Fibroblast of lung (primary cell): ENCODE data around the gene NMRAL1. TPM values are rescaled to one million over a fixed set of nuclear protein-coding genes. Genes with fewer than 3 reads are reported as not detected.

Source experiments
- DNase-seq, 2 donors: peaks; one replicate each; pipeline versions ENCODE4 v3.0.0 to v3.0.0-alpha.2; 2010; ENCODE audit warnings: low read depth in 2 of 2
- H2AFZ ChIP-seq: 2 replicates; pipeline ENCODE4 v1.5.1; 2012; ENCODE audit warnings: low read length, control low read depth, inconsistent platforms
- H3K27ac ChIP-seq: 2 replicates; pipeline ENCODE4 v1.5.1; 2011; ENCODE audit warnings: low read length, control low read depth; ENCODE audit not compliant: insufficient read depth
- H3K27me3 ChIP-seq: 2 replicates; pipeline ENCODE4 v1.5.1; 2011; ENCODE audit warnings: mild to moderate bottlenecking, low read length; ENCODE audit not compliant: control insufficient read depth, insufficient read depth
- H3K36me3 ChIP-seq: 2 replicates; pipeline ENCODE4 v1.5.1; 2011; ENCODE audit warnings: low read length; ENCODE audit not compliant: control insufficient read depth, insufficient read depth
- H3K4me1 ChIP-seq: 2 replicates; pipeline ENCODE4 v1.5.1; 2011; ENCODE audit warnings: low read length; ENCODE audit not compliant: control insufficient read depth, insufficient read depth; ENCODE audit errors: extremely low read depth
- H3K4me2 ChIP-seq: 2 replicates; pipeline ENCODE4 v1.5.1; 2011; ENCODE audit warnings: low read length, control low read depth; ENCODE audit not compliant: insufficient read depth; ENCODE audit errors: extremely low read depth
- H3K4me3 ChIP-seq, 4 experiments: fragments of 200-600 bp in 1 of 4; sonication (generic) in 1 of 4; replicated peaks in 1 of 4; 2 replicates each; pipeline ENCODE4 v1.5.1; 2011 to 2016; ENCODE audit warnings: low read length in 4 of 4, low read depth in 3 of 4, mild to moderate bottlenecking in 3 of 4, control low read depth in 2 of 4, inconsistent platforms in 1 of 4, mixed read lengths in 1 of 4; ENCODE audit not compliant: insufficient read depth in 1 of 4; ENCODE audit errors: control extremely low read depth in 1 of 4
- H3K79me2 ChIP-seq: 2 replicates; pipeline ENCODE4 v1.5.1; 2012; ENCODE audit warnings: mild to moderate bottlenecking, low read length, inconsistent platforms; ENCODE audit not compliant: control insufficient read depth, insufficient read depth
- H3K9ac ChIP-seq: 2 replicates; pipeline ENCODE4 v1.5.1; 2011; ENCODE audit warnings: mild to moderate bottlenecking, low read length, control low read depth; ENCODE audit not compliant: insufficient read depth
- H3K9me3 ChIP-seq: 2 replicates; pipeline ENCODE4 v1.5.1; 2012; ENCODE audit warnings: low read depth, low read length; ENCODE audit not compliant: control insufficient read depth, insufficient read depth
- H4K20me1 ChIP-seq: 2 replicates; pipeline ENCODE4 v1.5.1; 2011; ENCODE audit warnings: low read length; ENCODE audit not compliant: control insufficient read depth, insufficient read depth; ENCODE audit errors: extremely low read depth
- EZH2 ChIP-seq: IDR thresholded peaks from 2 replicates; pipeline ENCODE4 v1.5.1; 2012; ENCODE audit warnings: low read length, control low read depth, mild to moderate bottlenecking; ENCODE audit errors: missing control alignments
- polyA plus RNA-seq, 2 donors: library from polyadenylated mRNA; depleted of rRNA in 1 of 2; stranded (reverse) in 1 of 2; unstranded in 1 of 2; fragments of >200 nt; gene quantifications; 2 replicates each; pipeline ENCODE4 v1.2.1, GENCODE V29; 2011 to 2012; ENCODE audit warnings: missing spikeins in 1 of 2
- total RNA-seq: library from RNA; depleted of rRNA; stranded (reverse); fragments of >200 nt; gene quantifications from 2 replicates; pipeline ENCODE4 v1.2.1, GENCODE V29; 2014
- TF ChIP-seq, protein P1 (sequence below), 2 donors: IDR thresholded peaks in 1 of 2; conservative IDR thresholded peaks in 1 of 2; 1 replicate in 1 of 2; 2 replicates in 1 of 2; pipeline ENCODE4 v1.5.1; 2011 to 2012; ENCODE audit warnings: low read length in 2 of 2, control low read depth in 1 of 2, inconsistent platforms in 1 of 2, low read depth in 1 of 2, mild to moderate bottlenecking in 1 of 2

NMRAL1 gene
- total and polyA plus RNA-seq, 2 donors (not counting 1 experiment from before 2014, with no cell fraction given), result 33.6 to 73.5 TPM

DNA sequence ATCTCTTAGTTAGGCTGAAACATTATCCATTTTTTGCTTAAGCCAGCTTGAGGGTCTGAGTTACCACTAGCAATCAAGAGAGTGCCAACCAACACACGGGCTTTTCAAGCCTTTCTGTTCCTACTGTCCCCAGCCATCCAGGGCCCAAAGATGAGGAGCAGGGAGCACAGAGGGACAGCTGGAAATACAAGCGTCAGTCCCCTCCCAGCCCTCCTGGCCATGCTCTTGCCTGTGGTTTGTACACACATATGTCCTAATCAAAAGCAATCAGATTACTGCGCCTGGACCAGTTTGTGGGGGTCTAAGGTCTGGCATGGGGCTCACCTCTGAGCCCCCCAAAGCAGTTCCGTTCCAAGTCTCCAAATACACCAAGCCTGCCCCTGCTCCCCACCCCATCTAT lies 61.6 kb downstream of the NMRAL1 start:
- H3K4me1 ChIP-seq, result peaks cover 27% of the 10 kb centered on the region
- H3K9me3 ChIP-seq, result no peaks in the 10 kb centered on the region
- H2AFZ ChIP-seq, result no peak overlapping the region
- no peaks in the 10 kb centered on the region for H3K27me3 ChIP-seq
- no peak overlapping the region for H3K27ac ChIP-seq
- H3K36me3 ChIP-seq, result no peaks in the 10 kb centered on the region
- H3K79me2 ChIP-seq, result peaks cover 23% of the 10 kb centered on the region
- H3K4me2 ChIP-seq, result no peak overlapping the region
- no peak for TF ChIP-seq EZH2
- TF ChIP-seq, protein P1, sequence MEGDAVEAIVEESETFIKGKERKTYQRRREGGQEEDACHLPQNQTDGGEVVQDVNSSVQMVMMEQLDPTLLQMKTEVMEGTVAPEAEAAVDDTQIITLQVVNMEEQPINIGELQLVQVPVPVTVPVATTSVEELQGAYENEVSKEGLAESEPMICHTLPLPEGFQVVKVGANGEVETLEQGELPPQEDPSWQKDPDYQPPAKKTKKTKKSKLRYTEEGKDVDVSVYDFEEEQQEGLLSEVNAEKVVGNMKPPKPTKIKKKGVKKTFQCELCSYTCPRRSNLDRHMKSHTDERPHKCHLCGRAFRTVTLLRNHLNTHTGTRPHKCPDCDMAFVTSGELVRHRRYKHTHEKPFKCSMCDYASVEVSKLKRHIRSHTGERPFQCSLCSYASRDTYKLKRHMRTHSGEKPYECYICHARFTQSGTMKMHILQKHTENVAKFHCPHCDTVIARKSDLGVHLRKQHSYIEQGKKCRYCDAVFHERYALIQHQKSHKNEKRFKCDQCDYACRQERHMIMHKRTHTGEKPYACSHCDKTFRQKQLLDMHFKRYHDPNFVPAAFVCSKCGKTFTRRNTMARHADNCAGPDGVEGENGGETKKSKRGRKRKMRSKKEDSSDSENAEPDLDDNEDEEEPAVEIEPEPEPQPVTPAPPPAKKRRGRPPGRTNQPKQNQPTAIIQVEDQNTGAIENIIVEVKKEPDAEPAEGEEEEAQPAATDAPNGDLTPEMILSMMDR (conservative IDR thresholded peaks at IDR 0.05 in 1 of 2, IDR thresholded peaks at IDR 0.05 in 1 of 2; ENCODE audit: low read depth in 1 of 2, low read length in 2 of 2), result no peak
- H4K20me1 ChIP-seq, result no peaks in the 10 kb centered on the region
- no peak for DNase-seq
- H3K9ac ChIP-seq, result no peak overlapping the region
- H3K4me3 ChIP-seq, result no peak overlapping the region

DNA sequence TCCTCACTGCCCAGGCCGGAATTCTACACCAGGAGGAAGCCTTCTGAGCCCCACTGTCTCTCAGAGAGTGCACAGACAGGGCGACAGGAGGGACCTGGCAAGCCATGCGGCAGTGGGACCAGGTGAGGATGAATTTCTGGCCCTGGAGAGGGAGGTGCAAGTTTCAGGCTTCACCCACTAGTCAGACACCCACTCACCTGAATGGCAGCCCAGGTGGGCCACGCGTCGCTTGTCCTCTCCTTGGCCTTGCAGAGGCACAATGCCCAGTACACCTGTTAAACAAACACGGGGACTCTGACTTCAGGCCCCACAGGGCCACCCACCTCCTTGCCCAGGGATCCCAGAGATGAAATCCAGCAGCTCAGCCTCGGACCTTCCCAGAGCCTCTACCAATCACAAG lies 62.3 kb downstream of the NMRAL1 start:
- Histone ChIP-seq H4K20me1 (no peaks in the 10 kb centered on the region), H3K79me2 (peaks cover 23% of the 10 kb centered on the region), H3K27ac (no peak overlapping the region), H3K9ac (no peak overlapping the region), H2AFZ (no peak overlapping the region), H3K4me3 (no peak overlapping the region), H3K36me3 (peaks cover 5% of the 10 kb centered on the region), H3K9me3 (no peaks in the 10 kb centered on the region), H3K27me3 (no peaks in the 10 kb centered on the region), H3K4me2 (no peak overlapping the region), H3K4me1 (peaks cover 29% of the 10 kb centered on the region)
- TF ChIP-seq, protein P1 (conservative IDR thresholded peaks at IDR 0.05 in 1 of 2, IDR thresholded peaks at IDR 0.05 in 1 of 2; ENCODE audit: low read depth in 1 of 2, low read length in 2 of 2), result no peak
- no peak for TF ChIP-seq EZH2
- DNase-seq, result no peak

Other genes with a start within 250 kb of the NMRAL1 start
- under 0.01 and 0.17 TPM in 2 replicates for gene SRL, start 232.5 kb downstream of the NMRAL1 start, total RNA-seq
- 0.07 TPM in 2 replicates for gene SRL, start 232.5 kb downstream of the NMRAL1 start, polyA plus RNA-seq
- 8.2 and 8.9 TPM in 2 replicates for gene TFAP4, start 201.6 kb downstream of the NMRAL1 start, total RNA-seq
- 3.5 and 6.6 TPM in 2 replicates for gene TFAP4, start 201.6 kb downstream of the NMRAL1 start, polyA plus RNA-seq
- gene GLIS2, start 158.6 kb downstream of the NMRAL1 start, total RNA-seq, result 2.6 and 4.0 TPM in 2 replicates
- 5.6 and 6.0 TPM in 2 replicates for gene GLIS2, start 158.6 kb downstream of the NMRAL1 start, polyA plus RNA-seq
- 24.4 and 34.3 TPM in 2 replicates for gene PAM16, start 123.3 kb downstream of the NMRAL1 start, total RNA-seq
- 14.8 and 19.9 TPM in 2 replicates for gene PAM16, start 123.3 kb downstream of the NMRAL1 start, polyA plus RNA-seq
- gene VASN, start 102.8 kb downstream of the NMRAL1 start, total RNA-seq, result 57.0 and 79.4 TPM in 2 replicates
- gene VASN, start 102.8 kb downstream of the NMRAL1 start, polyA plus RNA-seq, result 30.6 and 61.9 TPM in 2 replicates
- 5.4 and 11.1 TPM in 2 replicates for gene CORO7, start 58.0 kb downstream of the NMRAL1 start, total RNA-seq
- gene CORO7, start 58.0 kb downstream of the NMRAL1 start, polyA plus RNA-seq, result 5.6 and 6.1 TPM in 2 replicates
- 59.8 and 66.1 TPM in 2 replicates for gene DNAJA3, start 48.8 kb downstream of the NMRAL1 start, total RNA-seq
- 27.8 and 39.8 TPM in 2 replicates for gene DNAJA3, start 48.8 kb downstream of the NMRAL1 start, polyA plus RNA-seq
- gene HMOX2, start 1.8 kb upstream of the NMRAL1 start, total RNA-seq, result 40.0 and 40.6 TPM in 2 replicates
- 45.7 and 54.7 TPM in 2 replicates for gene HMOX2, start 1.8 kb upstream of the NMRAL1 start, polyA plus RNA-seq
- gene CDIP1, start 64.1 kb upstream of the NMRAL1 start, total RNA-seq, result 4.9 and 12.2 TPM in 2 replicates
- 6.3 and 11.7 TPM in 2 replicates for gene CDIP1, start 64.1 kb upstream of the NMRAL1 start, polyA plus RNA-seq
- under 0.01 TPM in 2 replicates for gene C16orf96, start 81.7 kb upstream of the NMRAL1 start, total RNA-seq
- 0.01 TPM in 1 of 2 replicates, not detected in the other for gene C16orf96, start 81.7 kb upstream of the NMRAL1 start, polyA plus RNA-seq
- gene UBALD1, start 140.3 kb upstream of the NMRAL1 start, total RNA-seq, result 3.6 and 4.4 TPM in 2 replicates
- gene UBALD1, start 140.3 kb upstream of the NMRAL1 start, polyA plus RNA-seq, result 2.2 and 3.7 TPM in 2 replicates
- 15.9 and 26.1 TPM in 2 replicates for gene MGRN1, start 150.2 kb upstream of the NMRAL1 start, total RNA-seq
- 5.4 and 9.6 TPM in 2 replicates for gene MGRN1, start 150.2 kb upstream of the NMRAL1 start, polyA plus RNA-seq
- 17.2 and 21.5 TPM in 2 replicates for gene NUDT16L1, start 218.9 kb upstream of the NMRAL1 start, total RNA-seq
- 14.0 and 19.7 TPM in 2 replicates for gene NUDT16L1, start 218.9 kb upstream of the NMRAL1 start, polyA plus RNA-seq